22Rv1 (cell line): ENCODE results near the gene CDHR5.
A peak's percentile ranks its signal among the peaks of the same experiment; 100 is the strongest.

ENCODE experiments used
- H3K27ac ChIP-seq: fragments of 450-650 bp; 2 replicates; pipeline ENCODE4 v1.5.1; 2017
- ZFX ChIP-seq: fragments of 450-650 bp; IDR thresholded peaks from 2 replicates; pipeline ENCODE4 v1.6.1; 2017; ENCODE audit warnings: antibody characterized with exemption, borderline replicate concordance
- TF ChIP-seq, protein P1 (sequence below): fragments of 450-650 bp; IDR thresholded peaks from 2 replicates; pipeline ENCODE4 v1.5.1; 2017; ENCODE audit warnings: mild to moderate bottlenecking

The CDHR5 gene

GRCh38 chr11:624705-625635, at the start of gene CDHR5:
CDHR5 (minus strand) TSS chr11:624955; CDS start chr11:624902, 53 bp downstream.
- TF ChIP-seq ZFX = no peak
- TF ChIP-seq, protein P1, sequence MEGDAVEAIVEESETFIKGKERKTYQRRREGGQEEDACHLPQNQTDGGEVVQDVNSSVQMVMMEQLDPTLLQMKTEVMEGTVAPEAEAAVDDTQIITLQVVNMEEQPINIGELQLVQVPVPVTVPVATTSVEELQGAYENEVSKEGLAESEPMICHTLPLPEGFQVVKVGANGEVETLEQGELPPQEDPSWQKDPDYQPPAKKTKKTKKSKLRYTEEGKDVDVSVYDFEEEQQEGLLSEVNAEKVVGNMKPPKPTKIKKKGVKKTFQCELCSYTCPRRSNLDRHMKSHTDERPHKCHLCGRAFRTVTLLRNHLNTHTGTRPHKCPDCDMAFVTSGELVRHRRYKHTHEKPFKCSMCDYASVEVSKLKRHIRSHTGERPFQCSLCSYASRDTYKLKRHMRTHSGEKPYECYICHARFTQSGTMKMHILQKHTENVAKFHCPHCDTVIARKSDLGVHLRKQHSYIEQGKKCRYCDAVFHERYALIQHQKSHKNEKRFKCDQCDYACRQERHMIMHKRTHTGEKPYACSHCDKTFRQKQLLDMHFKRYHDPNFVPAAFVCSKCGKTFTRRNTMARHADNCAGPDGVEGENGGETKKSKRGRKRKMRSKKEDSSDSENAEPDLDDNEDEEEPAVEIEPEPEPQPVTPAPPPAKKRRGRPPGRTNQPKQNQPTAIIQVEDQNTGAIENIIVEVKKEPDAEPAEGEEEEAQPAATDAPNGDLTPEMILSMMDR = no peak
- H3K27ac ChIP-seq = no peak within 1 kb of the TSS

DNA sequence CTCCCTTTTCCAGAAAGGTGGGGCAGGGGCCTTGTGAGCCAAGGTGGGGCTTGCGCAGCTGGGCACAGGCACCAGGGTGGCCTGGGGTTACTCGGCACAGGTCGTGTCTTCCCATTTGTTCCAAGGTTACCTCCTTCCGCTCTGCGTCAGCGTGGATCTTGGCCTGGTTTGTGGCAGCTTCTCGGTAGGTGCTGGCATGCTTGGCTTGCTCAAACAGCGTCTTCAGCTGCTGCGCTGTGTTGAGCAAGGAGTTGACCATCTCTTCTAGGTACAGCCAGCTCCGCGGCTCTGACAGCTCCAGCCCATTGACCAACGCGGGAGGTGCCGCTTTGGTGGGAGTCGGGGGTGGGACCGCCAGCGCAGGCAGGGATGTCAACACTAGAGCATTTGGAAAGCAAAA, 49.7 kb upstream of the CDHR5 start:
- no peak overlapping the region for H3K27ac ChIP-seq
- TF ChIP-seq ZFX = no peak
- TF ChIP-seq, protein P1 = no peak

- TF ChIP-seq ZFX = no peak
- TF ChIP-seq, protein P1 = no peak
- H3K27ac ChIP-seq = no peak overlapping the region
Measured at GRCh38 chr11:673866-674265, 49.1 kb upstream of the CDHR5 start.

DNA sequence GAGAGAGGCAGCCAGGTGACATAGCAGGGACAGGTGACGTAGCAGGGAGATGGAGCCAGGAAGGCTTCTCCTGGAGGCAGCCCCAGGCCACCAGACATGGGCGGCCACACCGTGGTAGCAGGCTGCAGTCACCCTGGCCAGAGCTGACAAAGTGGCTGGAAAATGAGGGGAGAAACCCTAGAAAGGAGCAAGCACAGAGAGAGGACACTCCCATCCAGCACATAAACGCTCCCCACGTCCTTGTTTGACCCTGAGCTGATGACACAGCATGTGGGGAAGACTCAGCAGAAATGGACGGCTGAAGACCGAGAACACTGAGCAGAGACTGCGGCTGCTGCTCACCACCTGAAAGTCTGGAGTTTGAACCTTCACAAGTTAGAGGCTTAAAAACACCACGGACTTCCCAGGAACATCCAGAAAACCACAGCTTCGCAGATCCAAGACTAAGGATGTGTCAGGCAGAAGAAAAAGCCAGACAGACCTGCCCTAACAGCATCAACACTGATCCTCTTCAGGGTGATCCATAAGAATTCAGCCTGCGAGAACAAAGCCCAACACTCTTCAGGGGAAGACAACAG, 41.0 kb upstream of the CDHR5 start:
- H3K27ac ChIP-seq = no peak overlapping the region
- TF ChIP-seq ZFX = no peak
- TF ChIP-seq, protein P1 = no peak

GRCh38 chr11:665062-665703, 40.4 kb upstream of the CDHR5 start:
- TF ChIP-seq ZFX = no peak
- TF ChIP-seq, protein P1 = no peak
- no peak overlapping the region for H3K27ac ChIP-seq

DNA sequence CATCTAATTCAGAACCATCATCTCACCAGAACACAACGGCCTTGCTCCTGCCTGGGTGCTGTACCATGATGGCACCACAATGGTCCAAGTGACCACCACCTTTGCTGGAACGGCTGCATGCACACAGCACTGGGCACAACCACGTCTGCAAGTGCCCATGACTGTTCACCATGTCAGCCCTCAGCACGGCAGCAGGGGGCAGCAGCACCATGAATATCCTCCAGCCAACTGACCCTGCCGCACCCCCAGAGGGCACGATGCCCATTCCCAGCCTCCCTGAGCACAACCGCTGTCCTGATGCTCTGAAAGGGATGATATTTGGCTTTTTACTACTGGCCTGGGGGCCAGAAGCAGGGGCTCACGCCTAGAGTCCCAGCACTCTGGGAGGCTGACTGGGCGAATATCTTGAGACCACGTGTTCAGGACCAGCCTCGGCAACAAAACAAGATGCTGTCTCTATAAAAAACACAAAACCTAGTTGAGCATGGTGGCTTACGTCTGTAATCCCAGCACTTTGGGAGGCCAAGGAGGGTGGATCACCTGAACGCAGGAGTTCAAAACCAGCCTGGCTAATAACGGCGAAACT, 38.0 kb upstream of the CDHR5 start:
- TF ChIP-seq, protein P1 = peak; percentile 78
- no peak for TF ChIP-seq ZFX

More for the DNA sequence above, 38.0 kb upstream of the CDHR5 start:
- H3K27ac ChIP-seq = no peak overlapping the region
